ENCODE data around the gene ALOX12B.
"Not testable (repeated sequence)": the region's sequence is repeated elsewhere in the genome, so short reads cannot be mapped to it uniquely, and the experiment has no call there.

ALOX12B gene

DNA sequence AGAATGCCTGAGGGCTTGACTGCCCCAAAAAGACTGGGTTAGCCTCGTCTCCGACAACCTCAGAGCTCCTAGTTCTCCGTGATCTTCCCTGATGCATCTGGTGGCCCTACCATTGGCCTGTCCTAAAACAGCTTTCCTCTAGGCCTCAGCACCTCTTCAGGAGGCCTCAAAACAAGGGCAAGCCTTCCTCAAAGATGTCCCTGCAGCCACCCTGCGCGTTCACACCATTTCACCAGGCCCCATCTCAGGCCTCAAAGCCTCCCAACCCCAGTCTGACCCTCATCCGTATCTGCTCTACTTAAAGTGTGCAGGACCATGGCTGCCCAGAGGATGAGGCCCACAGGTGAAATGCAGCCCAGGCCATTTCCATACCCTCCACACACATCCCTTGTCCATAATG, 23.4 kb upstream of the ALOX12B start:
- Mint-ChIP-seq H3K27ac (no peak overlapping the region), H3K9me3 (no peaks in the 10 kb centered on the region), H3K4me3 (peak overlapping the region; percentile 47 to 56 (median 52)), H3K36me3 (ENCODE audit: low read depth) (no peaks in the 10 kb centered on the region), H3K27me3 (ENCODE audit: low read depth) (peaks cover 89% of the 10 kb centered on the region), H3K4me1 (peaks cover 18% of the 10 kb centered on the region)
- TF ChIP-seq, protein P1, sequence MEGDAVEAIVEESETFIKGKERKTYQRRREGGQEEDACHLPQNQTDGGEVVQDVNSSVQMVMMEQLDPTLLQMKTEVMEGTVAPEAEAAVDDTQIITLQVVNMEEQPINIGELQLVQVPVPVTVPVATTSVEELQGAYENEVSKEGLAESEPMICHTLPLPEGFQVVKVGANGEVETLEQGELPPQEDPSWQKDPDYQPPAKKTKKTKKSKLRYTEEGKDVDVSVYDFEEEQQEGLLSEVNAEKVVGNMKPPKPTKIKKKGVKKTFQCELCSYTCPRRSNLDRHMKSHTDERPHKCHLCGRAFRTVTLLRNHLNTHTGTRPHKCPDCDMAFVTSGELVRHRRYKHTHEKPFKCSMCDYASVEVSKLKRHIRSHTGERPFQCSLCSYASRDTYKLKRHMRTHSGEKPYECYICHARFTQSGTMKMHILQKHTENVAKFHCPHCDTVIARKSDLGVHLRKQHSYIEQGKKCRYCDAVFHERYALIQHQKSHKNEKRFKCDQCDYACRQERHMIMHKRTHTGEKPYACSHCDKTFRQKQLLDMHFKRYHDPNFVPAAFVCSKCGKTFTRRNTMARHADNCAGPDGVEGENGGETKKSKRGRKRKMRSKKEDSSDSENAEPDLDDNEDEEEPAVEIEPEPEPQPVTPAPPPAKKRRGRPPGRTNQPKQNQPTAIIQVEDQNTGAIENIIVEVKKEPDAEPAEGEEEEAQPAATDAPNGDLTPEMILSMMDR (IDR thresholded peaks at IDR 0.05; ENCODE audit: unreplicated experiment in 3 of 3) = no peak

DNA sequence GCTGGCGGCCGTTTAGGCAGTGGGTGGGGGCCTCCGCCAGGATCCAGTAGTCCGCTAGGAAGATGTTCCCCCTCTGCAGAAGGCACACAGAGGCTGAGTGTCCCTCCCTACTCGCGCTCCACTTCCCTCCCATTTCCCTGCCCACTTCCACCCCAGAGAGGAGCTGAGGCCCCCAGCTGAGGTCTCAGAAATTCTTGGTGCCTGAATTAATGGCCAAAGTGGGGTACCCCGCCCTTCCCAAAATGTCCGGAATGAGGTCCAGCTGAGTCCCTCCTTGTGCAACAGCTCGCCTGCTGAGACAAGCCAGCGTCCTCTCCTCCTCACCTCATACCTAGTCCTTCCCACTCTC, 22.9 kb upstream of the ALOX12B start:
- no peaks in the 10 kb centered on the region for H3K9me3 Mint-ChIP-seq

DNA sequence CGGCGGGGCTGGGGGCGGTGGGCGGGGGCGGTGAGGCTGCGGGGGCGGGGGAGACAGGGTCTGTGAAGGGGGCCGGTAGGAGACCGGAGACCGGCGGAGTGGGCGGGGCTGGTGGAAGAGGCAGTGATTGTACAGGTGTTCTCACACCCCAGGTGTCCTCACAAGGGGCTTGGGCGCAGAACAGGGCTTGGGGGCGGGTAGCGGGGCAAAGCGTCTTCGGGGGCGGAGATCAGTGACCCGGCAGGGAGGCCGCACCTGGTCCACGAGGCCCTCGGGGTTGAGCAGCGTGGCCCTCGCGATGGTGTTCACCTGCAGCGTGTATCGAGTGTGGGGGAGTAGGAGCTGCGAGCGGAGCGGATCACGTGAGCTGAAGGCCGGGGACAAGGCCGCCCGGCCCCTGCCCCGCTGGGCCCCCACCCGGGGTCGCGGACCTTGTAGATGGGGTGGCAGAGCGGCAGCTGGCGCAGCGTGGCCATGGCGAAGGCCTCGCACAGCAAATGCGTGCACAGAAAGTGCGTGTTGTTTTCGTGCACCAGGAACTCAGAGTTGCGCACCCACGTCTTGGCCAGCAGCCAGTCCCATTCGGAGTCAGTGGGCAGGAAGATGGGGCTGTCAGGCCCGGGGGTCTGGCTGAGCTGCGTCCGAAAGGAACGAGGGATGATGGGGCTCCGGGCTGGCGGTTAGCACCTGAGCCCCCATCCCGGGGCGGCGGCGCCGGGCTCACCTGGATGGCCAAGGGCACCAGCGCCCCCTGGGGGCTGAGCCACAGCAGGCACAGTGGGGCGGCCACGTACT, 22.3 kb upstream of the ALOX12B start:
- TF ChIP-seq, protein P1 (IDR thresholded peaks at IDR 0.05; ENCODE audit: unreplicated experiment in 3 of 3) = peak; percentile 75 to 90 (median 79)
- Mint-ChIP-seq H3K27me3 (ENCODE audit: low read depth) (peaks cover 85% of the 10 kb centered on the region), H3K4me3 (peak overlapping the region in 1 of 3 experiments; percentile 33), H3K4me1 (peaks cover 18% of the 10 kb centered on the region), H3K27ac (no peak overlapping the region), H3K9me3 (no peaks in the 10 kb centered on the region), H3K36me3 (ENCODE audit: low read depth) (no peaks in the 10 kb centered on the region)

More for the DNA sequence above, 22.9 kb upstream of the ALOX12B start:
- Mint-ChIP-seq H3K4me1 (peaks cover 18% of the 10 kb centered on the region), H3K27me3 (ENCODE audit: low read depth) (peaks cover 85% of the 10 kb centered on the region), H3K27ac (no peak overlapping the region), H3K4me3 (peak overlapping the region; percentile 47 to 56 (median 52)), H3K36me3 (ENCODE audit: low read depth) (no peaks in the 10 kb centered on the region)
- TF ChIP-seq, protein P1 (IDR thresholded peaks at IDR 0.05; ENCODE audit: unreplicated experiment in 3 of 3) = peak in 1 of 3 experiments; percentile 14

DNA sequence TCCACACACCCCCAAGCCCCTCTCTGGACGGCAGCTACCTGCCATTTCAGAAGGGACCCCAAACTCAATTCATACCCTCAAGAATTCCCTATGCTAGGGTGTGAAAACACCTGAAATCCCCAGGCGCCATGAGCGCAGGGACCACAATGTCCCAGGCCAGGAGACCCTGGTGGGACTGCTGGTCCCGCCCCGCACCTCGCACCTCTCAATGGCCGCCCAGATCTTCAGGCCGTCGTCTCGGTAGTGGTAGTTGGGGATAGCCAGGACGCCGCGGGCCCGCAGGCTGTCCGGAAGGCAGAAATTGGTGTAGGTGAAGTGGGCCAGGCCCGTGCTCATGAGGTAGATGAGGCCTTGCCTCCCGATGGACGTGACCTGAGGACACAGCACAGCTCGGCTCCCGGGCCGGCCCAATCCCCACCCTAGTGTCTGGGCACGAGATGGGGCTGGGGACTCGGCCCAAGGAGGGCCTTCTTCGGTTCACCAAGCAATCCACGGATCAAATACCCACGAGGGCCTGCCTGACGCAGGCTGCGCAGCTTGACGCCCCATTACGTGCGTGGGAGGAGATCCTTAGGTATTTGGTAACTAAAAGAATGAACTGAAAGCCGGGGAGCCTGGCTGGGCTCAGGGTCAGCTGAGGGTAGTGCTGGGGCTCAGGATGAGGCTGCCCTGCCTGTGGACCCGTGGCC, 21.6 kb upstream of the ALOX12B start:
- TF ChIP-seq, protein P1 (IDR thresholded peaks at IDR 0.05; ENCODE audit: unreplicated experiment in 3 of 3) = no peak
- H3K9me3 Mint-ChIP-seq = no peaks in the 10 kb centered on the region

DNA sequence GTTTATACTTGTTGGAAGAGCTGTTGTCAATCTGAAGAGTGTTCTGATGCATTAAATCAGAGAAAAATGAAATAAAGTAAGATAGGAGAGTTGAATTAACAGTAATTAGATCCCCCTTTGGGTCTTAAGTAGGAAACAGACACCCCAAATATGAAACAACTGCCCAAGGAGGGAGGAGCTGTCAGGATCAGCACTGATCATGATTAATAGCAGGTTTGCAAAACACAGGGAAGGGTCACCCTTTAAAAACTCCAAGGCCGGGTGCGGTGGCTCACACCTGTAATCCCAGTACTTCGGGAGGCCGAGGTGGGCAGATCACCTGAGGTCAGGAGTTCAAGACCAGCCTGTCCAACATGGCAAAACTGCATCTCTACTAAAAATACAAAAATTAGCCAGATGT, 19.5 kb upstream of the ALOX12B start:
- H3K4me3 Mint-ChIP-seq; H3K27ac Mint-ChIP-seq; H3K36me3 Mint-ChIP-seq (ENCODE audit: low read depth); H3K9me3 Mint-ChIP-seq: not testable (repeated sequence)
- Mint-ChIP-seq H3K4me1 (peaks cover 18% of the 10 kb centered on the region), H3K27me3 (ENCODE audit: low read depth) (peaks cover 69% of the 10 kb centered on the region)

More for the DNA sequence above, 21.6 kb upstream of the ALOX12B start:
- Mint-ChIP-seq H3K27me3 (ENCODE audit: low read depth) (peaks cover 83% of the 10 kb centered on the region), H3K4me3 (peak overlapping the region in 1 of 3 experiments; percentile 50), H3K36me3 (ENCODE audit: low read depth) (no peaks in the 10 kb centered on the region), H3K4me1 (peaks cover 18% of the 10 kb centered on the region), H3K27ac (no peak overlapping the region)

DNA sequence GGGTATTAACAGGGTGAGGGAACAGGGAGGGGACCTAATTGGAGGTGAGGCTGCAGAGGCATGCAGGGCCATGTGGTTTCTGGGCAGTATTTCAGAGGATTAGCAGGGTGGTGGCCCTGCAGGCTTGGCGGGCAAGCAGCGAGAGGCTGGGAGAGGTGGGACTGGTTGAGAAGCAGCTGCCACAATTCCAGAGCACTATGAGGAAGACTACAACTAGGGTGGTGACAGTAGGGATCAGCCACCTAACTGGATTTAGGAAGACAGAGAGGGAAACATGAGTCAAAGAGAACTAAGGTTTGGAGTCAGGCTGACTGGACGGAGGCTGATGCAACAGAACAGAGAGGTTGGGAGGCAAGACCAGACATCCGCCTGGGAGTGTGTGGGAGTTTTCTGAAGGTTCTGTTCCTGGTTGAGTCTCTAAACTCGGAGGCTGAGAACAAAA, 18.5 kb upstream of the ALOX12B start:
- Mint-ChIP-seq H3K4me1 (peaks cover 15% of the 10 kb centered on the region), H3K4me3 (no peak overlapping the region), H3K27me3 (ENCODE audit: low read depth) (peaks cover 59% of the 10 kb centered on the region), H3K36me3 (ENCODE audit: low read depth) (no peaks in the 10 kb centered on the region), H3K9me3 (no peaks in the 10 kb centered on the region), H3K27ac (no peak overlapping the region)
- TF ChIP-seq, protein P1 (IDR thresholded peaks at IDR 0.05; ENCODE audit: unreplicated experiment in 3 of 3) = no peak

Measured in nephron (organoid).